Activated naive CD4-positive, alpha-beta T cell treated with anti-CD3 and anti-CD28 coated beads, Interleukin-2, amount 50 U/mL, for 72 hours (primary cell): ENCODE measurements around the gene BST1. TPM values are rescaled to one million over a fixed set of nuclear protein-coding genes. Genes with fewer than 3 reads are reported as not detected.

Source experiments
- ATAC-seq, 2 donors: fragments of 150-1000 bp; cut with Tn5 transposase; 2 replicates each; pipeline ENCODE4 v1.10.0; 2021; ENCODE audit warnings: mild to moderate bottlenecking in 2 of 2, moderate library complexity in 2 of 2
- DNase-seq, 2 donors: peaks; one replicate each; pipeline ENCODE4 v3.0.0; 2021 to 2022; ENCODE audit warnings: low spot score in 2 of 2
- H3K27ac Mint-ChIP-seq, 2 donors: one replicate each; pipeline ENCODE4 v1.8.0; 2022; ENCODE audit warnings: mild to moderate bottlenecking in 2 of 2, mixed read lengths in 2 of 2
- H3K36me3 Mint-ChIP-seq, 2 donors: one replicate each; pipeline ENCODE4 v1.8.0; 2022; ENCODE audit warnings: mixed read lengths in 2 of 2
- H3K9me3 Mint-ChIP-seq, 2 donors: one replicate each; pipeline ENCODE4 v1.8.0; 2022; ENCODE audit warnings: mixed read lengths in 2 of 2
- total RNA-seq, 2 donors: library from RNA; stranded (reverse); gene quantifications; one replicate each; pipeline ENCODE4 v1.2.3, GENCODE V29; 2022

The BST1 gene
- total RNA-seq, 2 donors from 2014 or later, result 0.39 to 0.82 TPM

GRCh38 chr4:15776871-15777648, 74.2 kb downstream of the BST1 start:
- ATAC-seq (no peak), DNase-seq (no peak)
- Mint-ChIP-seq H3K27ac (no peak overlapping the region), H3K36me3 (peaks cover 10 to 28% of the 10 kb centered on the region in 2 donors), H3K9me3 (no peaks in the 10 kb centered on the region)

- Mint-ChIP-seq H3K36me3 (peaks cover 3 to 29% of the 10 kb centered on the region in 2 donors), H3K27ac (peak overlapping the region; percentile 10 to 78), H3K9me3 (no peaks in the 10 kb centered on the region)
- DNase-seq (no peak), ATAC-seq (no peak)
Measured at GRCh38 chr4:15777697-15778288, 74.9 kb downstream of the BST1 start.

DNA sequence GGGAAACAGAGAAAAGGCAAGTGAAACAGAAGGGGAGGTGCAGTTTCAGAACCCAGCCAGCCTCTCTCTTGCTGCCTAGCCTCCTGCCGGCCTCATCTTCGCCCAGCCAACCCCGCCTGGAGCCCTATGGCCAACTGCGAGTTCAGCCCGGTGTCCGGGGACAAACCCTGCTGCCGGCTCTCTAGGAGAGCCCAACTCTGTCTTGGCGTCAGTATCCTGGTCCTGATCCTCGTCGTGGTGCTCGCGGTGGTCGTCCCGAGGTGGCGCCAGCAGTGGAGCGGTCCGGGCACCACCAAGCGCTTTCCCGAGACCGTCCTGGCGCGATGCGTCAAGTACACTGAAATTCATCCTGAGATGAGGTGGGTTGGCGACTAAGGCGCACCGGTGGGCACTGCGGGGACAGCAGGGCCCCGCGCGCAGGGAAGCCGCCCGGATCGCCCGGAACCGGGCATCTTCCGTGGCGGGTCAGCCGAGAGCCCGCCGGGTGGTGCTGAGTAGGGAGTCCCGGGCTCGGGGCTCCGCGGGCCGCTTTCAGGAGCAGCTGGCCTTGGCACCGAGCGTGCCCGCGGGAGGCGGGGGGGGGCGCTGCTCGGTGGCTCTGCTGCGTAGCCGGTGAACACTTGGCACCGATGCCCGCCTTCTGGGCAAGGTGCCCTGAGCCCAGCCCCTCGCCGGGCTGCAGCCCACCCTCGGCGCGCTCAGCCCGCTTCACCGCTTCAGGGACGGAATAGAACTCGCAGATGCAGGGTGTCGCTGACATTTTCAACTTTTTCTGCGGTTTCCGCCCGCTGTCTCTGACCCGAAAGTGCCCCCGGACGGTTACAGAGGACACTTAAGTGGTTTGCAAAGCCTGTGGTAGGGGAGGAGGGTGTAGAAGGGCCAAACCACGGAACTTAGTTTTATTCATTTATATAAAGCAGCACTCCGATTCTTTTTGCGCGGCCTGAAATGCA, 75.7 kb downstream of the BST1 start, which contains the start of gene CD38:
TSS of gene CD38 (plus strand) at position 40 of the 953 bp plus-strand sequence. CDS start at position 127, 87 bp downstream.
- H3K9me3 Mint-ChIP-seq, result no peaks in the 10 kb centered on the region
- H3K27ac Mint-ChIP-seq, result peak within 1 kb of the TSS; percentile 78 to 81
- DNase-seq (peak; percentile 58 to 73), ATAC-seq (peak; percentile 73 to 74)
- H3K36me3 Mint-ChIP-seq, result peaks cover under 1 to 32% of the 10 kb centered on the region in 2 donors

DNA sequence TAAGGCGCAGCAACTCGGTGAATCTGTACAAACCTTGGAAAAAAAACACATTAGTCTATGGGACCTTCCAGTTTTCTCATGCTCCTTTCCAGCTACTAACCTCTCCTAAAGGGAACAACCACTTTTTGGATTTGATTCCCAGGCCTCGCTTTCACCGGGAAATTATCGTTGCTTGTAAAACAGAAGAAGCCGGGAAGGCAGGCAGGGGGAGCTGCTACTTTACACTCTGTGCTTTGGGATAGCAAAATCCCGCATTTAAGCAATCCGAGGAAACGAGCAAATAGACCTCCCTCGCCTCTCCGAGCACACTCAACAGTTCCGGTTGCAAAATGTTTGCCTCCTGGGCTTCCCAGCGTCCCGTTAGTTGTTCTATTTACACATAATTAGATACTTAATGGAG, 76.4 kb downstream of the BST1 start:
- ATAC-seq, result no peak
- no peaks in the 10 kb centered on the region for H3K9me3 Mint-ChIP-seq
- H3K36me3 Mint-ChIP-seq, result peaks cover 6 to 40% of the 10 kb centered on the region in 2 donors
- peak overlapping the region; percentile 78 to 81 for H3K27ac Mint-ChIP-seq
- DNase-seq, result no peak

DNA sequence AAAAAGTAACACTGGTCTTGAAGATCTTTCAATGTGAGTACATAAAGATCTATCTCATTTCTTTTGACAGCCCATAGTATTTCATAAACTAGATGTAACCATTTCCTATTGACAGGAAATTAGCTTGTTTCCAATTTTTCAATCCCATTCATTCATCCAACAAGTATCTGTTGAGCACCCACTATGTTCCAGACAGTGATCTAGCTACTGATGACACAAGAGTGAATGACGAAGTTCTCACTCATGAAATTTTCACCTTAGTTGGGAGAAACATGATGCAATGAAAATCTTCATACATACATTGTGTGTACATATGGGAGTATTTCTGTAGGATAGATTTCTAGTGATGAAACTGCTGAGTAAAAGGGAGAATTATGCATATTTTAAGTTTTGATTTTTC, 76.9 kb downstream of the BST1 start:
- Mint-ChIP-seq H3K36me3 (peaks cover 9 to 45% of the 10 kb centered on the region in 2 donors), H3K9me3 (no peaks in the 10 kb centered on the region), H3K27ac (peak overlapping the region; percentile 78 to 81)
- ATAC-seq (no peak), DNase-seq (no peak)

DNA sequence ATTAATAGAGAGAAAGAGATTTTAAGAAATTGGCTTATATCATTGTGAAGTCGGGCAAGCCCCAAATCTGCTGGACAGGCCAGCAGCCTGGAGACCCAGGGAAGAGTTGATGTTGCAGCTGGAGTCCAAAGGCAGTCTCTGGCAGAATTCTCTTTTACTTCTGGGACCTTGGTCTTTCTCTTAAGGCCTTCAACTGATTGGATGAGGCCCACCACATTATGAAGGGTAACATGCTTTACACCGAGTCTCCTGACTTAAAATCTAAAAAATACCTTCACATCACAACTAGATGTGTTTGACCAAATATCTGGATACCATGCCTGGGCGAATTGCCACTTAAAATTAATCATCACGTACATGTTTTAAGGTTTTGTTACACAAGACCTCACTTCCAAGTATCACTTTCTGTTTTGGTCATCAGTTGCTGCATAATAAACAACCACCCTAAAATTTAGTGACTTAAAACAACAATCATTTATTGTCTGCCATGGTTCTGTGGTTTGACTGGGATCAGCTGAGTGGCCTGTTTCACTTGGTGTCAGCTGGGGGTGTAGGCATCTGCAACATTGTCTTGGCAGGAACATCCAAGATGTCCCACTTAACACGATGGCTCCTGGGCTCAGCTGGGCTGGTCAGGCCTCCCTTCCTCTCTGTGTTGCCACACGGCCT, 78.7 kb downstream of the BST1 start:
- Mint-ChIP-seq H3K36me3 (peaks cover 22 to 61% of the 10 kb centered on the region in 2 donors), H3K9me3 (no peaks in the 10 kb centered on the region), H3K27ac (peak overlapping the region; percentile 3 to 59)
- DNase-seq (no peak), ATAC-seq (peak in 1 of 2 donors; percentile 66)

Other genes starting within 250 kb of the BST1 start
- gene CC2D2A, start 233.2 kb upstream of the BST1 start, total RNA-seq, result not detected
- gene FBXL5, start 47.7 kb upstream of the BST1 start, total RNA-seq, result 10 to 100 TPM; 30.4 to 36.0 TPM
- gene FAM200B, start 21.2 kb upstream of the BST1 start, total RNA-seq, result 10 to 100 TPM in 1 of 2 donors, 1 to 10 TPM in 1; 7.7 to 10.6 TPM
- gene CD38, start 75.3 kb downstream of the BST1 start, total RNA-seq, result 10 to 100 TPM; 10.7 to 32.8 TPM
- gene FGFBP1, start 235.7 kb downstream of the BST1 start, total RNA-seq, result not detected